RWPE1 (cell line): ENCODE results near the gene FBLN1.
A peak's percentile ranks its signal among the peaks of the same experiment; 100 is the strongest.

Experiments
- CTCF ChIA-PET: fragments of 350-600 bp; sonication (Branson Sonifier 250); formaldehyde crosslinking; extraction: SDS; loops from one replicate; lab custom pipeline; 2021; lab: Yijun Ruan, JAX
- POLR2A ChIA-PET: fragments of 400-600 bp; formaldehyde crosslinking; extraction: SDS; loops from one replicate; lab custom pipeline; 2020; ENCODE audit warnings: antibody characterized with exemption; ENCODE audit not compliant: low non-redundant PET; lab: Yijun Ruan, JAX
- DNase-seq: peaks from one replicate; pipeline ENCODE4 v3.0.0; 2012; ENCODE audit warnings: low spot score
- H3K27ac ChIP-seq: fragments of 450-650 bp; 2 replicates; pipeline ENCODE4 v1.5.1; 2017
- CTCF ChIP-seq: fragments of 450-650 bp; conservative IDR thresholded peaks from 2 replicates; pipeline ENCODE4 v1.5.1; 2017; ENCODE audit warnings: low read depth, mild to moderate bottlenecking

The FBLN1 gene

GRCh38 chr22:45584121-45584570 lies 81.5 kb downstream of the FBLN1 start:
- ChIA-PET CTCF (no interaction called here), POLR2A (no interaction called here)
- H3K27ac ChIP-seq: no peak overlapping the region
- TF ChIP-seq CTCF: no peak
- DNase-seq: no peak

- no peak for TF ChIP-seq CTCF
- no peak for DNase-seq
- POLR2A ChIA-PET: no interaction called here
- CTCF ChIA-PET: interaction anchor here (0.5 kb wide), 1 partner anchor 65 kb away, joined by 3 read pairs; no protein-coding TSS in a partner anchor
- H3K27ac ChIP-seq: no peak overlapping the region
Measured at GRCh38 chr22:45584621-45585436, 82.1 kb downstream of the FBLN1 start.

- H3K27ac ChIP-seq: no peak overlapping the region
- CTCF ChIA-PET: interaction anchor here (0.5 kb wide), 1 partner anchor 64 kb away, joined by 3 read pairs; no protein-coding TSS in a partner anchor
- DNase-seq: no peak
- POLR2A ChIA-PET: no interaction called here
- no peak for TF ChIP-seq CTCF
Measured at GRCh38 chr22:45585437-45585755, 82.7 kb downstream of the FBLN1 start.

- CTCF ChIA-PET: no interaction called here
Measured at GRCh38 chr22:45585946-45586540, 83.4 kb downstream of the FBLN1 start.

GRCh38 chr22:45586651-45587405 lies 84.1 kb downstream of the FBLN1 start:
- POLR2A ChIA-PET: no interaction called here
- no peak for TF ChIP-seq CTCF
- CTCF ChIA-PET: no interaction called here
- no peak for DNase-seq
- no peak overlapping the region for H3K27ac ChIP-seq

More at GRCh38 chr22:45585946-45586540, 83.4 kb downstream of the FBLN1 start:
- no peak for DNase-seq
- TF ChIP-seq CTCF: no peak
- H3K27ac ChIP-seq: no peak overlapping the region
- POLR2A ChIA-PET: no interaction called here

- TF ChIP-seq CTCF: no peak
- CTCF ChIA-PET: no interaction called here
- POLR2A ChIA-PET: no interaction called here
- peak; percentile 26 for DNase-seq
- no peak overlapping the region for H3K27ac ChIP-seq
Measured at GRCh38 chr22:45587638-45588505, 85.2 kb downstream of the FBLN1 start.
